ENCODE results near the gene USP6NL. TPM values are rescaled to one million over a fixed set of nuclear protein-coding genes. Genes with fewer than 3 reads are reported as not detected.

Gene USP6NL
- total RNA-seq, 1 experiment from 2014 or later = 21.4 TPM

DNA sequence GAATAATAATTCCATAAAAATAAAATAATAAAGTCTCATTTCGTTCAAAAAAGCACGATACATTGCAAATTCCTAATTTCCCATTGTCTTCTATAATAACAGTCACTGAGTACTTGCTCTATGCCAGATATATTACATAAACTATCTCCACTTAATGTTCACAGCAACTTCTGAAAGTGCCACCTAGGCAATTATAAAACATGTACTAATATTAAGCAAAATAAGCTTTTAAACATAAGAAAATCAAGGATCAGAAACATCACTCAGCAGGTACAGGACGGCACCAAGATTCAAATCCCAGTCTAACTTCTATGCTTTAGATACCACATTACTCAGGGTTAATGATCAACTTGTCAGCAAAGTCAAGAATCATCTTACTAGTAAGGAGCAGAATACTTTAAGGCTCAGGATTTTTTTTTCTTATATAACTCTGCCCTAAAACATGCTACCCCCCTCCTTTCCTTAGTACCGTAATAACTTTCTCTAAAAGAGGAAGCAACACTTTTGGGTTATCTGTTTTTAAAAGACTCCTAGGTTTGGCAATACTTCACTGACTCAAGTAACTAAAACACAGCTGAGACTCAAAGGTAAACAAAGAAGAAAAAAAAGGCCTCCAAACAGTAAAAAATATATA, 51.3 kb downstream of the USP6NL start:
- Mint-ChIP-seq H3K4me1 (peaks cover 26% of the 10 kb centered on the region), H3K27me3 (ENCODE audit: low read depth) (no peaks in the 10 kb centered on the region), H3K4me3 (no peak overlapping the region), H3K36me3 (peaks cover 26% of the 10 kb centered on the region), H3K27ac (no peak overlapping the region), H3K9me3 (peaks cover 22% of the 10 kb centered on the region)
- CTCF ChIA-PET = no interaction called here
- TF ChIP-seq ZNF219 (CRISPR knock-in tag; IDR thresholded peaks at IDR 0.05; ENCODE audit: borderline replicate concordance) = no peak
- TF ChIP-seq, protein P1, sequence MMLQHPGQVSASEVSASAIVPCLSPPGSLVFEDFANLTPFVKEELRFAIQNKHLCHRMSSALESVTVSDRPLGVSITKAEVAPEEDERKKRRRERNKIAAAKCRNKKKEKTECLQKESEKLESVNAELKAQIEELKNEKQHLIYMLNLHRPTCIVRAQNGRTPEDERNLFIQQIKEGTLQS (CRISPR knock-in tag; conservative IDR thresholded peaks at IDR 0.05) = no peak
- TF ChIP-seq ZBTB21 (CRISPR knock-in tag; IDR thresholded peaks at IDR 0.05; ENCODE audit: borderline replicate concordance) = no peak
- TF ChIP-seq HMGA2 (CRISPR knock-in tag; IDR thresholded peaks at IDR 0.05) = no peak
- TF ChIP-seq, protein P2, sequence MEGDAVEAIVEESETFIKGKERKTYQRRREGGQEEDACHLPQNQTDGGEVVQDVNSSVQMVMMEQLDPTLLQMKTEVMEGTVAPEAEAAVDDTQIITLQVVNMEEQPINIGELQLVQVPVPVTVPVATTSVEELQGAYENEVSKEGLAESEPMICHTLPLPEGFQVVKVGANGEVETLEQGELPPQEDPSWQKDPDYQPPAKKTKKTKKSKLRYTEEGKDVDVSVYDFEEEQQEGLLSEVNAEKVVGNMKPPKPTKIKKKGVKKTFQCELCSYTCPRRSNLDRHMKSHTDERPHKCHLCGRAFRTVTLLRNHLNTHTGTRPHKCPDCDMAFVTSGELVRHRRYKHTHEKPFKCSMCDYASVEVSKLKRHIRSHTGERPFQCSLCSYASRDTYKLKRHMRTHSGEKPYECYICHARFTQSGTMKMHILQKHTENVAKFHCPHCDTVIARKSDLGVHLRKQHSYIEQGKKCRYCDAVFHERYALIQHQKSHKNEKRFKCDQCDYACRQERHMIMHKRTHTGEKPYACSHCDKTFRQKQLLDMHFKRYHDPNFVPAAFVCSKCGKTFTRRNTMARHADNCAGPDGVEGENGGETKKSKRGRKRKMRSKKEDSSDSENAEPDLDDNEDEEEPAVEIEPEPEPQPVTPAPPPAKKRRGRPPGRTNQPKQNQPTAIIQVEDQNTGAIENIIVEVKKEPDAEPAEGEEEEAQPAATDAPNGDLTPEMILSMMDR (IDR thresholded peaks at IDR 0.05) = no peak
- DNase-seq (ENCODE audit: low spot score) (no peak), ATAC-seq (no peak)
- POLR2A ChIA-PET = no interaction called here

- peaks cover 14% of the 10 kb centered on the region for H3K9me3 Mint-ChIP-seq
- peaks cover 23% of the 10 kb centered on the region for H3K4me1 Mint-ChIP-seq
- H3K36me3 Mint-ChIP-seq = peaks cover 13% of the 10 kb centered on the region
- H3K27me3 Mint-ChIP-seq (ENCODE audit: low read depth) = no peaks in the 10 kb centered on the region
- H3K4me3 Mint-ChIP-seq = no peak overlapping the region
- no peak for DNase-seq (ENCODE audit: low spot score)
- TF ChIP-seq FOXK1 (CRISPR knock-in tag; IDR thresholded peaks at IDR 0.05) (no peak), GRHL2 (CRISPR knock-in tag; IDR thresholded peaks at IDR 0.05; ENCODE audit: insufficient replicate concordance, severe bottlenecking) (no peak), E2F1 (CRISPR knock-in tag; IDR thresholded peaks at IDR 0.05) (no peak), SOX15 (CRISPR knock-in tag; IDR thresholded peaks at IDR 0.05) (no peak), USF1 (CRISPR knock-in tag; IDR thresholded peaks at IDR 0.05) (no peak), E2F5 (CRISPR knock-in tag; IDR thresholded peaks at IDR 0.05) (no peak), SMAD4 (CRISPR knock-in tag; IDR thresholded peaks at IDR 0.05) (no peak), NR3C1 (CRISPR knock-in tag; conservative IDR thresholded peaks at IDR 0.05; ENCODE audit: low read depth) (no peak), IRF2 (CRISPR knock-in tag; IDR thresholded peaks at IDR 0.05; ENCODE audit: borderline replicate concordance, low read depth) (no peak), GABPB1 (CRISPR knock-in tag; IDR thresholded peaks at IDR 0.05) (no peak)
- TF ChIP-seq, protein P2 (IDR thresholded peaks at IDR 0.05) = no peak
- TF ChIP-seq, protein P3, sequence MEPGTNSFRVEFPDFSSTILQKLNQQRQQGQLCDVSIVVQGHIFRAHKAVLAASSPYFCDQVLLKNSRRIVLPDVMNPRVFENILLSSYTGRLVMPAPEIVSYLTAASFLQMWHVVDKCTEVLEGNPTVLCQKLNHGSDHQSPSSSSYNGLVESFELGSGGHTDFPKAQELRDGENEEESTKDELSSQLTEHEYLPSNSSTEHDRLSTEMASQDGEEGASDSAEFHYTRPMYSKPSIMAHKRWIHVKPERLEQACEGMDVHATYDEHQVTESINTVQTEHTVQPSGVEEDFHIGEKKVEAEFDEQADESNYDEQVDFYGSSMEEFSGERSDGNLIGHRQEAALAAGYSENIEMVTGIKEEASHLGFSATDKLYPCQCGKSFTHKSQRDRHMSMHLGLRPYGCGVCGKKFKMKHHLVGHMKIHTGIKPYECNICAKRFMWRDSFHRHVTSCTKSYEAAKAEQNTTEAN (CRISPR knock-in tag; IDR thresholded peaks at IDR 0.05) = no peak
- TF ChIP-seq, protein P4, sequence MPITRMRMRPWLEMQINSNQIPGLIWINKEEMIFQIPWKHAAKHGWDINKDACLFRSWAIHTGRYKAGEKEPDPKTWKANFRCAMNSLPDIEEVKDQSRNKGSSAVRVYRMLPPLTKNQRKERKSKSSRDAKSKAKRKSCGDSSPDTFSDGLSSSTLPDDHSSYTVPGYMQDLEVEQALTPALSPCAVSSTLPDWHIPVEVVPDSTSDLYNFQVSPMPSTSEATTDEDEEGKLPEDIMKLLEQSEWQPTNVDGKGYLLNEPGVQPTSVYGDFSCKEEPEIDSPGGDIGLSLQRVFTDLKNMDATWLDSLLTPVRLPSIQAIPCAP (CRISPR knock-in tag; IDR thresholded peaks at IDR 0.05) = no peak
- POLR2A ChIA-PET = no interaction called here
- CTCF ChIA-PET = no interaction called here
- H3K27ac Mint-ChIP-seq = no peak overlapping the region
- ATAC-seq = no peak
These were observed 53.5 kb downstream of the USP6NL start for GRCh38 chr10:11557967-11558366.
